ENCODE results near the gene P2RY12. TPM values are rescaled to one million over a fixed set of nuclear protein-coding genes. Genes with fewer than 3 reads are reported as not detected.

P2RY12 gene
- total and polyA plus RNA-seq, 2 of the 8 experiments (the other 6 are each of a cell fraction or from before 2014, with no cell fraction given) = not detected

DNA sequence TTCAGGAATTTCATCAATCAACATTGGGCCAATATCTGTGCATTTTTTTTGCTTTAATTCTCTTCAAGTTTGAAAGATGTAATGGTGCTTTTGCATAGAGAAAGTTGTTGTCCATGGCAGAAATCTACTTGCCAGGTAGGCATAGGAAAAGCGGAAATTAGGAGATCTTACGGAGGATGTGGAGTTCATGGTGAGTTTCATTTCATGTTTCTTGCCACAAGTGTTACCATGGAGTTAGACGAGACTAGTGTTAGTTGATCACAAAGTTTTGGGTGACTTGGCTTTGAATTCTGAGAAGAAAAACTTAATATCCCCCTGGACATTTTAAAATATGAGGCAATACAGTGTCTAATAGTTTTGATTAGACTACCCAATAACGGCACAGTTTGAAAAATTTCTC, 54.2 kb downstream of the P2RY12 start:
- Histone ChIP-seq H3K79me1 (ENCODE audit: low read depth, low read length) (no peaks in the 10 kb centered on the region), H3K9me3 (ENCODE audit: insufficient read depth in 2 of 2, low read depth in 1 of 2, low read length in 1 of 2) (no peaks in the 10 kb centered on the region), H3K79me2 (ENCODE audit: control insufficient read depth in 1 of 2, insufficient read depth in 2 of 2, low read length in 2 of 2) (no peaks in the 10 kb centered on the region), H2BK12ac (ENCODE audit: low read depth, low read length) (no peak overlapping the region), H2AFZ (ENCODE audit: low read length) (no peak overlapping the region), H4K5ac (ENCODE audit: insufficient read length, low read depth, low read length) (no peak overlapping the region), H2BK120ac (replicated peaks; ENCODE audit: low read depth, low read length) (no peak overlapping the region), H3K27ac (ENCODE audit: low read depth, low read length) (no peak overlapping the region), H3K4me1 (replicated peaks in 1 of 4; ENCODE audit: control insufficient read depth in 3 of 4, insufficient read depth in 4 of 4, low read length in 3 of 4) (no peaks in the 10 kb centered on the region; a peak in 2 of 7 replicates), H3K9ac (replicated peaks in 1 of 4; ENCODE audit: extremely low read depth in 1 of 4, low read depth in 3 of 4, low read length in 3 of 4) (no peak overlapping the region), H4K91ac (replicated peaks; ENCODE audit: insufficient read length, low read length) (no peak overlapping the region), H2AK5ac (ENCODE audit: low read depth, low read length) (no peak overlapping the region), H3K18ac (ENCODE audit: extremely low read depth, low read length) (no peak overlapping the region), H2BK20ac (ENCODE audit: low read length) (no peak overlapping the region), H4K8ac (ENCODE audit: extremely low read depth, insufficient read depth, low read length) (no peak overlapping the region), H2BK15ac (ENCODE audit: low read length) (no peak overlapping the region), H3K4me2 (ENCODE audit: insufficient read depth in 1 of 2, low read depth in 2 of 2, low read length in 2 of 2) (no peak overlapping the region), H3K27me3 (replicated peaks in 1 of 4; ENCODE audit: control insufficient read depth in 3 of 4, extremely low read depth in 1 of 4, insufficient read depth in 3 of 4, low read length in 3 of 4) (no peaks in the 10 kb centered on the region), H3K23ac (ENCODE audit: insufficient read length) (no peak overlapping the region), H3K56ac (replicated peaks; ENCODE audit: insufficient read length, low read depth, low read length) (no peak overlapping the region), H3K4me3 (ENCODE audit: extremely low read depth in 1 of 4, insufficient read depth in 2 of 4, low read depth in 3 of 4, low read length in 4 of 4) (no peak overlapping the region), H3K14ac (ENCODE audit: insufficient read length) (no peak overlapping the region), H4K20me1 (replicated peaks in 1 of 2; ENCODE audit: control insufficient read depth in 1 of 2, insufficient read depth in 2 of 2, low read length in 2 of 2) (no peaks in the 10 kb centered on the region), H3K23me2 (ENCODE audit: low read depth, low read length) (no peaks in the 10 kb centered on the region), H3K36me3 (ENCODE audit: control insufficient read depth in 2 of 4, insufficient read depth in 4 of 4, low read length in 3 of 4) (no peaks in the 10 kb centered on the region), H3K4ac (replicated peaks; ENCODE audit: insufficient read length, low read depth, low read length) (no peak overlapping the region), H2BK5ac (ENCODE audit: low read depth, low read length) (no peak overlapping the region)
- CTCF ChIA-PET (ENCODE audit: partially characterized antibody) = interaction anchor here (1.1 to 1.8 kb wide), 3 partner anchors 25 to 111 kb away, joined by 3 to 4 read pairs (median 4); no protein-coding TSS in a partner anchor
- WGBS, 2 experiments (ENCODE audit: extremely low coverage in 1 of 2, insufficient coverage in 1 of 2, insufficient read length in 1 of 2, insufficient replicate concordance in 2 of 2, low coverage in 1 of 2, low lambda C conversion rate in 2 of 2, missing lambda C conversion rate in 1 of 2) = 79% methylated on average over 4 of the region's 4 CpGs; no CpG with 5 or more reads in 1 of the 2 experiments
- POLR2A ChIA-PET (ENCODE audit: partially characterized antibody) = no interaction called here
- DNase-seq (ENCODE audit: low read depth in 1 of 2, low spot score in 2 of 2) = no peak
- no peak for FAIRE-seq
- no peak for TF ChIP-seq RFX5 (IDR thresholded peaks at IDR 0.05; ENCODE audit: borderline replicate concordance, low read depth, low read length)
- TF ChIP-seq CBX5 (IDR thresholded peaks at IDR 0.05; ENCODE audit: low read depth, low read length) = no peak
- TF ChIP-seq EGR1 (IDR thresholded peaks at IDR 0.05; ENCODE audit: borderline replicate concordance, low read depth, low read length) = no peak
- TF ChIP-seq RNF2 (IDR thresholded peaks at IDR 0.05; ENCODE audit: borderline replicate concordance, low read depth, low read length, missing control alignments, poor library complexity, severe bottlenecking) = no peak
- no peak for TF ChIP-seq SP1 (IDR thresholded peaks at IDR 0.05; ENCODE audit: low read depth, low read length)
- TF ChIP-seq POLR2A (IDR thresholded peaks at IDR 0.05; ENCODE audit: control extremely low read depth in 1 of 2, low read depth in 2 of 2, low read length in 2 of 2) = no peak
- no peak for TF ChIP-seq KDM1A (IDR thresholded peaks at IDR 0.05; ENCODE audit: borderline replicate concordance, low read length)
- TF ChIP-seq GTF2F1 (IDR thresholded peaks at IDR 0.05; ENCODE audit: borderline replicate concordance, low read depth, low read length) = no peak
- no peak for TF ChIP-seq POU5F1 (IDR thresholded peaks at IDR 0.05; ENCODE audit: low read depth, low read length)
- TF ChIP-seq TAF1 (IDR thresholded peaks at IDR 0.05; ENCODE audit: low read depth, low read length) = no peak
- TF ChIP-seq SIRT6 (IDR thresholded peaks at IDR 0.05; ENCODE audit: low read length) = no peak
- TF ChIP-seq HDAC6 (IDR thresholded peaks at IDR 0.05; ENCODE audit: low read depth, low read length) = no peak
- TF ChIP-seq, protein P1, sequence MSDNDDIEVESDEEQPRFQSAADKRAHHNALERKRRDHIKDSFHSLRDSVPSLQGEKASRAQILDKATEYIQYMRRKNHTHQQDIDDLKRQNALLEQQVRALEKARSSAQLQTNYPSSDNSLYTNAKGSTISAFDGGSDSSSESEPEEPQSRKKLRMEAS (IDR thresholded peaks at IDR 0.05) = no peak
- no peak for TF ChIP-seq YY1 (IDR thresholded peaks at IDR 0.05; ENCODE audit: low read depth, low read length)
- no peak for TF ChIP-seq TBP (IDR thresholded peaks at IDR 0.05; ENCODE audit: low read depth, low read length)
- no peak for TF ChIP-seq SUZ12 (IDR thresholded peaks at IDR 0.05; ENCODE audit: low read length)

Data from H1 (cell line).